HepG2 (cell line): ENCODE results near the gene SNX18. TPM values are rescaled to one million over a fixed set of nuclear protein-coding genes. Genes with fewer than 3 reads are reported as not detected.

Experiments used
- ATAC-seq: fragments of 200-7000 bp; cut with Tn5 transposase; 3 replicates; pipeline ENCODE4 v1.9.1; 2020; ENCODE audit warnings: mild to moderate bottlenecking, moderate library complexity
- BruUV-seq: library from RNA; stranded (reverse); fragments of 400-500 nt; replicated peaks from 2 replicates; lab custom pipeline; 2021; lab: Mats Ljungman, UMichigan
- CTCF ChIA-PET: fragments of 300-600 bp; formaldehyde crosslinking; extraction: SDS; loops from one replicate; lab custom pipeline; 2021; ENCODE audit warnings: low total read pairs, inconsistent platforms, low intra/inter-chr PET ratio; lab: Yijun Ruan, JAX
- POLR2A ChIA-PET: fragments of 350-600 bp; sonication (Branson Sonifier 250); formaldehyde crosslinking; loops from one replicate; lab custom pipeline; 2020; ENCODE audit warnings: antibody characterized with exemption, inconsistent platforms; lab: Yijun Ruan, JAX
- DNase-seq: peaks from one replicate; pipeline ENCODE4 v3.0.0-alpha.2; 2015; ENCODE audit warnings: low spot score
- FAIRE-seq: peaks from 3 replicates; lab custom pipeline; 2011; peaks lifted over from hg19 to GRCh38; lab: Jason Lieb, UNC
- H2AFZ ChIP-seq: one replicate; pipeline ENCODE4 v1.6.1; 2011; ENCODE audit warnings: low read length, inconsistent platforms
- H3K27ac ChIP-seq: fragments of 300-600 bp; 3 replicates; pipeline ENCODE4 v1.8.0; 2011; ENCODE audit warnings: mixed run types, mild to moderate bottlenecking, mixed read lengths, low read length, inconsistent platforms; ENCODE audit not compliant: insufficient read depth; ENCODE audit errors: extremely low read length
- H3K27me3 ChIP-seq, 2 experiments: fragments of 200-600 bp in 1 of 2; 2 replicates in 1 of 2; 3 replicates in 1 of 2; pipeline versions ENCODE4 v1.6.0 to v1.8.0; 2011; ENCODE audit warnings: low read length in 2 of 2, mild to moderate bottlenecking in 2 of 2, moderate library complexity in 2 of 2, inconsistent platforms in 1 of 2; ENCODE audit not compliant: insufficient read depth in 2 of 2, control insufficient read depth in 1 of 2
- H3K36me3 ChIP-seq, 2 experiments: fragments of 200-600 bp in 1 of 2; replicated peaks in 1 of 2; 2 replicates in 1 of 2; 3 replicates in 1 of 2; pipeline versions ENCODE4 v1.5.1 to v1.8.0; 2011; ENCODE audit warnings: low read length in 2 of 2, inconsistent platforms in 1 of 2; ENCODE audit not compliant: insufficient read depth in 2 of 2, control insufficient read depth in 1 of 2
- H3K4me1 ChIP-seq: 2 replicates; pipeline ENCODE4 v1.5.1; 2012; ENCODE audit warnings: low read length, inconsistent platforms; ENCODE audit not compliant: insufficient read depth
- H3K4me2 ChIP-seq: 2 replicates; pipeline ENCODE4 v1.6.0; 2011; ENCODE audit warnings: low read depth, low read length, inconsistent platforms
- H3K4me3 ChIP-seq, 3 experiments: fragments of 200-600 bp in 1 of 3; sonication (generic), shearing (Covaris generic) in 1 of 3; replicated peaks in 1 of 3; 2 replicates each; pipeline ENCODE4 v1.5.1; 2011 to 2016; ENCODE audit warnings: low read length in 3 of 3, inconsistent platforms in 2 of 3, low read depth in 2 of 3, mild to moderate bottlenecking in 2 of 3, control low read depth in 1 of 3, mixed read lengths in 1 of 3; ENCODE audit not compliant: insufficient read depth in 1 of 3
- H3K79me2 ChIP-seq: one replicate; pipeline ENCODE4 v1.6.1; 2011; ENCODE audit warnings: low read length, inconsistent platforms; ENCODE audit not compliant: insufficient read depth
- H3K9ac ChIP-seq: 2 replicates; pipeline ENCODE4 v1.6.0; 2011; ENCODE audit warnings: mild to moderate bottlenecking, low read depth, low read length, inconsistent platforms; ENCODE audit not compliant: insufficient read depth
- H3K9me3 ChIP-seq: 2 replicates; pipeline ENCODE4 v1.5.1; 2012; ENCODE audit warnings: mild to moderate bottlenecking, low read length
- H4K20me1 ChIP-seq: 2 replicates; pipeline ENCODE4 v1.6.0; 2011; ENCODE audit warnings: inconsistent platforms, mild to moderate bottlenecking, low read length, moderate library complexity; ENCODE audit not compliant: insufficient read depth
- CENPX ChIP-seq: sonication (generic); formaldehyde crosslinking; IDR thresholded peaks from 2 replicates; pipeline ENCODE4 v1.9.0; 2021; ENCODE audit warnings: mild to moderate bottlenecking, missing genetic modification reagents, moderate library complexity
- CHCHD3 ChIP-seq: sonication (generic); formaldehyde crosslinking; IDR thresholded peaks from 2 replicates; pipeline ENCODE4 v1.8.0; 2022; ENCODE audit warnings: mild to moderate bottlenecking, missing genetic modification reagents, moderate library complexity
- PLSCR1 ChIP-seq: sonication (generic); formaldehyde crosslinking; IDR thresholded peaks from 2 replicates; pipeline ENCODE4 v1.5.0; 2020; ENCODE audit warnings: missing genetic modification reagents, mild to moderate bottlenecking, borderline replicate concordance
- SNAPC4 ChIP-seq: sonication (generic); formaldehyde crosslinking; IDR thresholded peaks from 2 replicates; pipeline ENCODE4 v1.4.0; 2020; ENCODE audit warnings: mild to moderate bottlenecking, missing genetic modification reagents
- STAG1 ChIP-seq: sonication (generic); formaldehyde crosslinking; IDR thresholded peaks from 2 replicates; pipeline ENCODE4 v1.4.0; 2020; ENCODE audit warnings: missing genetic modification reagents
- TRIM22 ChIP-seq: fragments of 450-650 bp; IDR thresholded peaks from 2 replicates; pipeline ENCODE4 v1.6.1; 2017
- ZNF770 ChIP-seq: sonication (generic); formaldehyde crosslinking; IDR thresholded peaks from 2 replicates; pipeline ENCODE4 v1.5.0; 2020; ENCODE audit warnings: mild to moderate bottlenecking, missing genetic modification reagents
- in situ Hi-C: cut with HindIII; loops from 2 replicates; pipeline ENCODE4 v1.10.0; 2017; ENCODE audit warnings: low pct_unique_long_range_greater_than_20kb; ENCODE audit not compliant: extremely low pct_ligation_motif_present
- intact Hi-C: fragments of 100-400 bp; cut with micrococcal nuclease; formaldehyde crosslinking; loops from one replicate; pipeline ENCODE4 v1.10.0; 2022; ENCODE audit not compliant: unreplicated experiment
- polyA plus RNA-seq, 8 experiments: library from polyadenylated mRNA; depleted of rRNA in 3 of 8; stranded (reverse) in 7 of 8; unstranded in 1 of 8; fragments of >200 nt; fragmentation: Illumina TruSeq in 4 of 8; extraction: Trizol in 4 of 8; gene quantifications; 2 replicates each; pipeline versions ENCODE4 v1.2.1 to v1.2.3, GENCODE V29; 2011 to 2016; ENCODE audit warnings: low read depth in 4 of 8, missing spikeins in 1 of 8, mixed read lengths in 1 of 8; ENCODE audit not compliant: insufficient read depth in 1 of 8
- total RNA-seq, 5 experiments: library from RNA; depleted of rRNA; stranded (reverse); fragments of >200 nt; fragmentation: Illumina TruSeq; extraction: Trizol; gene quantifications; 2 replicates each; pipeline ENCODE4 v1.2.3, GENCODE V29; 2016; ENCODE audit warnings: low read depth in 1 of 5

Gene SNX18
- total and polyA plus RNA-seq, 2 of the 13 experiments (the other 11 are each of a cell fraction or from before 2014, with no cell fraction given), result 2.3 to 6.2 TPM

GRCh38 chr5:54595721-54596120, 78.2 kb downstream of the SNX18 start:
- H3K4me1 ChIP-seq, result no peaks in the 10 kb centered on the region
- ATAC-seq, result no peak
- CTCF ChIA-PET, result no interaction called here
- TF ChIP-seq CENPX (CRISPR knock-in tag) (no peak), PLSCR1 (CRISPR knock-in tag) (no peak), TRIM22 (no peak), CHCHD3 (CRISPR knock-in tag) (no peak), STAG1 (CRISPR knock-in tag) (no peak), ZNF770 (CRISPR knock-in tag) (no peak), SNAPC4 (CRISPR knock-in tag) (no peak)
- TF ChIP-seq, all 625 proteins: peak for 0
- POLR2A ChIA-PET, result no interaction called here
- Histone ChIP-seq H3K4me3 (no peak overlapping the region), H3K4me2 (no peak overlapping the region), H2AFZ (no peak overlapping the region), H4K20me1 (no peaks in the 10 kb centered on the region), H3K36me3 (no peaks in the 10 kb centered on the region), H3K27me3 (no peaks in the 10 kb centered on the region), H3K27ac (no peak overlapping the region), H3K9me3 (no peaks in the 10 kb centered on the region), H3K9ac (no peak overlapping the region), H3K79me2 (no peaks in the 10 kb centered on the region)
- no TSS peak for BruUV-seq
- FAIRE-seq, result no peak
- in situ Hi-C loops (no loop called here), intact Hi-C loops (no loop called here)
- DNase-seq, result no peak
